Choroid plexus epithelial cell (primary cell): ENCODE data around the gene GABRG1.
A peak's percentile ranks its signal among the peaks of the same experiment; 100 is the strongest.

Source experiments
- DNase-seq: peaks from one replicate; pipeline ENCODE4 v3.0.0-alpha.2; 2010; ENCODE audit warnings: low read depth
- H3K4me3 ChIP-seq: 2 replicates; pipeline ENCODE4 v1.5.1; 2011; ENCODE audit warnings: low read depth, mild to moderate bottlenecking, control low read depth, low read length, moderate library complexity
- CTCF ChIP-seq: conservative IDR thresholded peaks from 2 replicates; pipeline ENCODE4 v1.5.1; 2011; ENCODE audit warnings: low read depth, mild to moderate bottlenecking, control low read depth, inconsistent platforms, low read length, moderate library complexity

Gene GABRG1

GRCh38 chr4:46073778-46074177 lies 50.1 kb downstream of the GABRG1 start:
- no peak overlapping the region for H3K4me3 ChIP-seq
- no peak for TF ChIP-seq CTCF
- no peak for DNase-seq

- H3K4me3 ChIP-seq = no peak overlapping the region
- no peak for TF ChIP-seq CTCF
- DNase-seq = no peak
These were observed 72.5 kb downstream of the GABRG1 start for GRCh38 chr4:46051392-46051791.

GRCh38 chr4:46032056-46032455 lies 91.8 kb downstream of the GABRG1 start:
- no peak overlapping the region for H3K4me3 ChIP-seq
- no peak for TF ChIP-seq CTCF
- DNase-seq = no peak

- no peak for TF ChIP-seq CTCF
- no peak overlapping the region for H3K4me3 ChIP-seq
- DNase-seq = peak; percentile 0
These were observed 107.5 kb downstream of the GABRG1 start for GRCh38 chr4:46016306-46016705.

GRCh38 chr4:45992728-45993127 lies 131.1 kb downstream of the GABRG1 start:
- no peak for TF ChIP-seq CTCF
- DNase-seq = no peak
- no peak overlapping the region for H3K4me3 ChIP-seq

- H3K4me3 ChIP-seq = no peak overlapping the region
- no peak for TF ChIP-seq CTCF
- no peak for DNase-seq
These were observed 134.1 kb downstream of the GABRG1 start for GRCh38 chr4:45989775-45990174.

GRCh38 chr4:45987858-45988257 lies 136.0 kb downstream of the GABRG1 start:
- DNase-seq = no peak
- no peak overlapping the region for H3K4me3 ChIP-seq
- no peak for TF ChIP-seq CTCF
